Activated CD8-positive, alpha-beta T cell treated with anti-CD3 and anti-CD28 coated beads for 36 hours (primary cell): Measurements from ENCODE around the gene MYL12B. TPM values are rescaled to one million over a fixed set of nuclear protein-coding genes. Genes with fewer than 3 reads are reported as not detected.

ENCODE experiments used
- ATAC-seq: fragments of 200-7000 bp; cut with Tn5 transposase; one replicate; pipeline ENCODE4 v1.10.0; 2021; ENCODE audit warnings: mild to moderate bottlenecking, moderate library complexity
- CTCF ChIA-PET: fragments of 350-600 bp; sonication (Branson Sonifier 250); formaldehyde crosslinking; loops from one replicate; lab custom pipeline; 2021; ENCODE audit warnings: antibody characterized with exemption; lab: Charles Lee
- POLR2A ChIA-PET: fragments of 350-600 bp; sonication (Branson Sonifier 250); formaldehyde crosslinking; loops from one replicate; lab custom pipeline; 2021; ENCODE audit warnings: antibody characterized with exemption; lab: Charles Lee
- DNase-seq: peaks from one replicate; pipeline ENCODE4 v3.0.0-alpha.2; 2020
- H3K27ac Mint-ChIP-seq: one replicate; pipeline ENCODE4 v1.8.0; 2021; ENCODE audit warnings: mild to moderate bottlenecking, mixed read lengths
- H3K27me3 Mint-ChIP-seq: one replicate; pipeline ENCODE4 v1.8.0; 2021; ENCODE audit warnings: mixed read lengths
- H3K36me3 Mint-ChIP-seq: one replicate; pipeline ENCODE4 v1.8.0; 2021; ENCODE audit warnings: low read depth, mixed read lengths
- H3K4me1 Mint-ChIP-seq: one replicate; pipeline ENCODE4 v1.8.0; 2021; ENCODE audit warnings: low read depth, mixed read lengths
- H3K4me3 Mint-ChIP-seq: one replicate; pipeline ENCODE4 v1.8.0; 2021; ENCODE audit warnings: mild to moderate bottlenecking, moderate library complexity, mixed read lengths
- H3K9me3 Mint-ChIP-seq: one replicate; pipeline ENCODE4 v1.8.0; 2021; ENCODE audit warnings: mixed read lengths
- CTCF ChIP-seq: fragments of 200-600 bp; IDR thresholded peaks from one replicate; pipeline ENCODE4 v1.8.0; 2022; ENCODE audit warnings: antibody characterized with exemption, mild to moderate bottlenecking
- intact Hi-C: fragments of 100-400 bp; cut with micrococcal nuclease; formaldehyde crosslinking; loops from one replicate; pipeline ENCODE4 v1.10.0; 2022
- total RNA-seq, 2 experiments: library from RNA; stranded (reverse); gene quantifications; one replicate each; pipeline ENCODE4 v1.2.3, GENCODE V29; 2021

Gene MYL12B
- total RNA-seq, 2 experiments from 2014 or later: 243 to 264 TPM

- ATAC-seq (peak; percentile 51), DNase-seq (peak; percentile 6)
- no peak for TF ChIP-seq CTCF
- H3K4me3 Mint-ChIP-seq: no peak overlapping the region
- no peak overlapping the region for H3K27ac Mint-ChIP-seq
- H3K4me1 Mint-ChIP-seq: peaks cover 2% of the 10 kb centered on the region
- ChIA-PET POLR2A (no interaction called here), CTCF (interaction anchor here (1.7 kb wide), 1 partner anchor 16 kb away, joined by 5 read pairs; no protein-coding TSS in a partner anchor)
- H3K27me3 Mint-ChIP-seq: no peaks in the 10 kb centered on the region
- peaks cover 2% of the 10 kb centered on the region for H3K36me3 Mint-ChIP-seq
- intact Hi-C loops: no loop called here
- H3K9me3 Mint-ChIP-seq: no peaks in the 10 kb centered on the region
These were observed 31.3 kb upstream of the MYL12B start for GRCh38 chr18:3230401-3231334.

GRCh38 chr18:3233004-3233403 is 28.9 kb upstream of the MYL12B start:
- intact Hi-C loops: no loop called here
- ATAC-seq (no peak), DNase-seq (no peak)
- CTCF ChIA-PET: no interaction called here
- H3K9me3 Mint-ChIP-seq: no peaks in the 10 kb centered on the region
- H3K27me3 Mint-ChIP-seq: no peaks in the 10 kb centered on the region
- no peak for TF ChIP-seq CTCF
- H3K36me3 Mint-ChIP-seq: peaks cover 2% of the 10 kb centered on the region
- POLR2A ChIA-PET: no interaction called here
- H3K4me3 Mint-ChIP-seq: no peak overlapping the region
- no peak overlapping the region for H3K27ac Mint-ChIP-seq
- peaks cover 2% of the 10 kb centered on the region for H3K4me1 Mint-ChIP-seq

GRCh38 chr18:3233433-3234168 is 28.3 kb upstream of the MYL12B start:
- POLR2A ChIA-PET: no interaction called here

GRCh38 chr18:3234457-3234856 is 27.5 kb upstream of the MYL12B start:
- Mint-ChIP-seq H3K27ac (no peak overlapping the region), H3K4me1 (peaks cover 2% of the 10 kb centered on the region), H3K9me3 (no peaks in the 10 kb centered on the region), H3K27me3 (no peaks in the 10 kb centered on the region), H3K36me3 (peaks cover 2% of the 10 kb centered on the region), H3K4me3 (no peak overlapping the region)
- peak; percentile 36 for DNase-seq
- peak; percentile 34 for ATAC-seq
- POLR2A ChIA-PET: interaction anchor here (0.7 kb wide), 1 partner anchor 28 kb away, joined by 5 read pairs; no protein-coding TSS in a partner anchor
- intact Hi-C loops: no loop called here
- TF ChIP-seq CTCF: no peak
- CTCF ChIA-PET: interaction anchor here (0.9 to 1.6 kb wide), 2 partner anchors 12 to 82 kb away, joined by 3 to 14 read pairs; no protein-coding TSS in a partner anchor

More at GRCh38 chr18:3233433-3234168, 28.3 kb upstream of the MYL12B start:
- Mint-ChIP-seq H3K27ac (no peak overlapping the region), H3K4me1 (peaks cover 2% of the 10 kb centered on the region), H3K27me3 (no peaks in the 10 kb centered on the region), H3K36me3 (peaks cover 2% of the 10 kb centered on the region), H3K4me3 (no peak overlapping the region), H3K9me3 (no peaks in the 10 kb centered on the region)
- intact Hi-C loops: no loop called here
- CTCF ChIA-PET: interaction anchor here (0.6 to 1.6 kb wide), 3 partner anchors 12 to 105 kb away, joined by 3 to 14 read pairs (median 4); no protein-coding TSS in a partner anchor
- DNase-seq: no peak
- no peak for TF ChIP-seq CTCF
- no peak for ATAC-seq
